ENCODE measurements around the gene SLC4A2.
"Not testable (repeated sequence)": the region's sequence is repeated elsewhere in the genome, so short reads cannot be mapped to it uniquely, and the experiment has no call there.

SLC4A2 gene

DNA sequence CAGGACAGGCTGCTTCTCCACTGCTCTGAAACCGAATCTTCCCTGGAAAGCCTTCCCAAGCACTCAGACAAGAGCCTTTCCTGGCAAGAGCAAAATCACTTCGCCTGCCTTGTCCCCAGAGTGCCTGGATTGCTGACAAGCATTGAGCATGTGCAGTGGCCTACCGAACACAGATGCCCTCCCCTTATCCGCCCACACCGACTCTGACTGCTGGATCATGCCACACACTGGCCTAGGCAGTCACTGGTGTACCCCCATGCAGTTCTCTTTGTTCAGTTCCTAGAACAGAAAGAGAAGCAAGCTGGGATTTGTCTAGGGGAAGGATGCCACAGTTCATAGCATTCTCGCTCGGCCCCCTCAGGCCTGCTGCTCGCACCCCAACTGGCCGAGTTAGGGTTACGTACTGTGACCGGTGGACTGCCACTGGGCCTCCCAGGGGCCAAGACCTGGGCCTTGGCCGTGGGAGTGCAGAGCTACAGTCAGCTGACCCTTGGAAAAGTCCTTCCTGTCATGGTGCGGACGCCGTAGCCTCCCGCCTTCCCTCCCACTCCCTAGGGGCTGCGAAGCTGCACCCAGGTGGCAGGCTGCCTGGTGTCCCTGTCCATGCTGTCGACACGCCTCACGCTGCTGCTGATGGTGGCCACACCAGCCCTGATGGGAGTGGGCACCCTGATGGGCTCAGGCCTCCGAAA, 24.2 kb upstream of the SLC4A2 start:
- H3K9me3 ChIP-seq (ENCODE audit: control extremely low read depth in 1 of 5, control insufficient read depth in 4 of 5, insufficient read depth in 2 of 5, low read depth in 1 of 5, low read length in 4 of 5) = no peaks in the 10 kb centered on the region
- H3K4me3 ChIP-seq (ENCODE audit: control insufficient read depth in 1 of 7, extremely low read depth in 1 of 7, insufficient read depth in 4 of 7, low read depth in 2 of 7, low read length in 6 of 7) = no peak overlapping the region
- DNase-seq = no peak
- peaks cover 6 to 41% (median 26%) of the 10 kb centered on the region in 4 experiments for H3K36me3 ChIP-seq (ENCODE audit: control insufficient read depth in 4 of 4, insufficient read depth in 4 of 4, low read length in 3 of 4)
- ChIA-PET CTCF (interaction anchor here (1.4 kb wide), 1 partner anchor 13 kb away, joined by 5 read pairs; no protein-coding TSS in a partner anchor), POLR2A (no interaction called here)
- H3K4me1 ChIP-seq (ENCODE audit: control extremely low read depth in 1 of 4, control insufficient read depth in 4 of 4, insufficient read depth in 4 of 4, low read length in 3 of 4) = peaks cover 0 to 24% (median 20%) of the 10 kb centered on the region in 4 experiments
- WGBS (ENCODE audit: insufficient coverage) = 94% methylated on average over 16 of the region's 21 CpGs
- no peak overlapping the region for H3K27ac ChIP-seq (ENCODE audit: insufficient read depth in 1 of 2, low read depth in 1 of 2, low read length in 2 of 2, poor library complexity in 1 of 2, severe bottlenecking in 2 of 2)
- no peaks in the 10 kb centered on the region for H3K27me3 ChIP-seq (replicated peaks in 2 of 5; ENCODE audit: control insufficient read depth in 4 of 5, insufficient read depth in 5 of 5, low read length in 4 of 5)

DNA sequence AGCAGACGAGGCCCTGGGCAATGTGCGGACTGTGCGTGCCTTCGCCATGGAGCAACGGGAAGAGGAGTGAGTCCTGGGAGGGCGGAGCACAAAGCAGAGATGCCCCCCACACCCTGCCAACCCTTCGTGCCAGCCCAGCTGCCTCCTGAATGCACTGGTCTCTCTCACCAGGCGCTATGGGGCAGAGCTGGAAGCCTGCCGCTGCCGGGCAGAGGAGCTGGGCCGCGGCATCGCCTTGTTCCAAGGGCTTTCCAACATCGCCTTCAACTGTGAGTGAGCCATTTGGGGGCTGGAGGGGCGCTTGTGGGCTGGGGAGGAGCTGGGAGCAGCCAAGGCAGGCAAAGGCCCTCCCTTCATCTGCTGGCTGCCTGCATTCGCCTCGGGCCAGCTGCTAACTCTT, 23.5 kb upstream of the SLC4A2 start:
- 98% methylated on average over 16 of the region's 17 CpGs for WGBS (ENCODE audit: insufficient coverage)
- Histone ChIP-seq H3K27me3 (replicated peaks in 2 of 5; ENCODE audit: control insufficient read depth in 4 of 5, insufficient read depth in 5 of 5, low read length in 4 of 5) (no peaks in the 10 kb centered on the region), H3K4me3 (ENCODE audit: control insufficient read depth in 1 of 7, extremely low read depth in 1 of 7, insufficient read depth in 4 of 7, low read depth in 2 of 7, low read length in 6 of 7) (no peak overlapping the region), H3K9me3 (ENCODE audit: control extremely low read depth in 1 of 5, control insufficient read depth in 4 of 5, insufficient read depth in 2 of 5, low read depth in 1 of 5, low read length in 4 of 5) (no peaks in the 10 kb centered on the region), H3K4me1 (ENCODE audit: control extremely low read depth in 1 of 4, control insufficient read depth in 4 of 4, insufficient read depth in 4 of 4, low read length in 3 of 4) (peaks cover 0 to 29% (median 26%) of the 10 kb centered on the region in 4 experiments), H3K36me3 (ENCODE audit: control insufficient read depth in 4 of 4, insufficient read depth in 4 of 4, low read length in 3 of 4) (peaks cover 6 to 41% (median 26%) of the 10 kb centered on the region in 4 experiments), H3K27ac (ENCODE audit: insufficient read depth in 1 of 2, low read depth in 1 of 2, low read length in 2 of 2, poor library complexity in 1 of 2, severe bottlenecking in 2 of 2) (no peak overlapping the region)
- DNase-seq = no peak
- ChIA-PET POLR2A (no interaction called here), CTCF (interaction anchor here (1.3 to 1.7 kb wide), 3 partner anchors 8 to 17 kb away, joined by 3 to 8 read pairs (median 5); partner anchors contain the start of gene ABCB8)

DNA sequence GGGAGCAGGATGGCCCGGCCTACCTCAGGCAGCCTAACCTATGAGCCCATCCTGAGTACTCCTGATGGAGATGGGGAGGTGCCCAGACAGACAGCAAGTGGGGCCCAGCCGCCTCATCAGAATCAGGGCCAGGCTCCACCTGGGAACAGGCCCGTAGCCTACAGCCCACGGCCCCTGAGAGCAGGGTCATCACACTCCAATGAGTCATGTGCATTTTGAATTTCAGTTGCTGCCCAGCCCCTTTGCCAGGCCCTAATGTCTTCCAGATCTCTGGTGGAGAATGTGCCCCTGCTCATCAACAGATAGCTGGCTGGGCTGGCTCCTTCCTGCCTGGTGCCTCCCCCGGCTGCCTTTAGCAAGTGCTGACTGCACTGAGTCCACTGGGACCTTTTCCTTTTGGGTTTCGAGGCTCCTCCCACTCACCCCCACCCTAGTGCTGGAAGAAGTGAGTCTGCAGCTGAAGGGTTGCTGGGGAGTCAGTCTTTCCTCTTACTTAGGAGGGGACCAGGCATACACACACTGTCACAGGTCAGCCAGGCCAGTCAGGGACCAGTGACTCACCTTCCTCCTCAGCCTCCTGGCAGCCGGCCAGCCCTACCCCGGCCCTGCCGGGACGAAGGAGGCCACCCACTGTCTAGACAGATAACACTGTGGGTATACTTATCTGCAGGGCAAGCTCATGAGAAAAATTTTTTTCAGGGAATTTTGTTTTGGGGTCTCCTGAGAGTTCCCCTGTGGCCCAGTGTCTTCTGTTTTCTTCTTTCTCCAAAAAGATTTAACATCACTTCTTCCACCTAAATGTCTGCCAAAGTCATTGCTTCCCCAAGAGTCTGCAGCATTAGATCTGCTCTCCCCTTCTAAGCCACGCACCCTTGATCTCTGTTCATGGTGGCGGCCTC, 20.2 kb upstream of the SLC4A2 start:
- ChIA-PET POLR2A (interaction anchor here (0.5 to 1.7 kb wide), 4 partner anchors 11 to 60 kb away, joined by 3 to 7 read pairs (median 4); partner anchors contain the start of gene ABCB8), CTCF (interaction anchor here (0.6 to 1.6 kb wide), 6 partner anchors 10 to 44 kb away, joined by 3 to 7 read pairs (median 4); partner anchors contain the start of gene ABCB8)
- H3K27me3 ChIP-seq (replicated peaks in 2 of 5; ENCODE audit: control insufficient read depth in 4 of 5, insufficient read depth in 5 of 5, low read length in 4 of 5) = no peaks in the 10 kb centered on the region
- peak overlapping the region in 1 of 7 experiments; percentile 38 for H3K4me3 ChIP-seq (ENCODE audit: control insufficient read depth in 1 of 7, extremely low read depth in 1 of 7, insufficient read depth in 4 of 7, low read depth in 2 of 7, low read length in 6 of 7)
- DNase-seq = peak; percentile 68 to 88 (median 82)
- peaks cover 0 to 29% (median 26%) of the 10 kb centered on the region in 4 experiments for H3K4me1 ChIP-seq (ENCODE audit: control extremely low read depth in 1 of 4, control insufficient read depth in 4 of 4, insufficient read depth in 4 of 4, low read length in 3 of 4)
- H3K36me3 ChIP-seq (ENCODE audit: control insufficient read depth in 4 of 4, insufficient read depth in 4 of 4, low read length in 3 of 4) = peaks cover 4 to 37% (median 29%) of the 10 kb centered on the region in 4 experiments
- peak overlapping the region in 1 of 2 experiments; percentile 70 for H3K27ac ChIP-seq (ENCODE audit: insufficient read depth in 1 of 2, low read depth in 1 of 2, low read length in 2 of 2, poor library complexity in 1 of 2, severe bottlenecking in 2 of 2)
- H3K9me3 ChIP-seq (ENCODE audit: control extremely low read depth in 1 of 5, control insufficient read depth in 4 of 5, insufficient read depth in 2 of 5, low read depth in 1 of 5, low read length in 4 of 5) = no peaks in the 10 kb centered on the region
- 53% methylated on average over 11 of the region's 12 CpGs for WGBS (ENCODE audit: insufficient coverage)

DNA sequence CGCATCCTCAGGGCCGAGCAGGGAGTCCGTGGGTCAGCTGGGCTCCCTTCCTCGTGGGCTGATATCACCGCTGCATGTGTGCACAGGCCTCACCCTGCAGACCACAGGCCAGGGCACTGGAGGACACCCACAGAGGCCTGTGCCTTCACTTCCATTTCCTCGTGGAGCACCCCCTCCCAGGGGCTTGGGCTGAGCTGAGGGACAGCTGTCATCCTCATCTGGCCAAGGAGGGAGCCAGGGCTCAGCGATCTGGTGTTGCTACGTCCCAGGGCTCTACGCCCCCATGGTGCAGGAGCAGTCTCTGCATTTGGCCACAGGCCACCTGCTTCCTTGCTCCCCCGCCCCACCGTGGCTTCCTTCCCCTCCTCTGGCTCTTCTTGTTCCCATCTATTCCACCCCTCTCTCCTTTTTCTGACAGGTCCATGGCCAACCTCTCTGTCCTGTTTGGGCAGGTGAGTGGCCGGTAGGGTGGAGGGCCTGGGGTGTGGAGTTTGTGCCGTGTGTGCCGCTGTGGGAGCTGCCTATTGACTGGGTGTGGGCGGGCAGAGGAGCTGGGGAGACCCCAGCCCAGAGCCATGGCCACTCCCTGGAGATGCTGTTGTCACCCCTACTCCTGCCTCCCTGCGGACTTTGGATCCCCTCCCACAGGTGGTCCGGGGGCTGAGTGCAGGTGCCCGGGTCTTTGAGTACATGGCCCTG, 19.4 kb upstream of the SLC4A2 start:
- H3K9me3 ChIP-seq (ENCODE audit: control extremely low read depth in 1 of 5, control insufficient read depth in 4 of 5, insufficient read depth in 2 of 5, low read depth in 1 of 5, low read length in 4 of 5) = no peaks in the 10 kb centered on the region
- no peaks in the 10 kb centered on the region for H3K27me3 ChIP-seq (replicated peaks in 2 of 5; ENCODE audit: control insufficient read depth in 4 of 5, insufficient read depth in 5 of 5, low read length in 4 of 5)
- peaks cover 2 to 31% (median 23%) of the 10 kb centered on the region in 4 experiments for H3K36me3 ChIP-seq (ENCODE audit: control insufficient read depth in 4 of 4, insufficient read depth in 4 of 4, low read length in 3 of 4)
- peak overlapping the region in 1 of 7 experiments; percentile 38 for H3K4me3 ChIP-seq (ENCODE audit: control insufficient read depth in 1 of 7, extremely low read depth in 1 of 7, insufficient read depth in 4 of 7, low read depth in 2 of 7, low read length in 6 of 7)
- peak overlapping the region in 1 of 2 experiments; percentile 43 for H3K27ac ChIP-seq (ENCODE audit: insufficient read depth in 1 of 2, low read depth in 1 of 2, low read length in 2 of 2, poor library complexity in 1 of 2, severe bottlenecking in 2 of 2)
- H3K4me1 ChIP-seq (ENCODE audit: control extremely low read depth in 1 of 4, control insufficient read depth in 4 of 4, insufficient read depth in 4 of 4, low read length in 3 of 4) = peaks cover 0 to 29% (median 26%) of the 10 kb centered on the region in 4 experiments
- WGBS (ENCODE audit: insufficient coverage) = 66% methylated on average over 17 of the region's 18 CpGs
- CTCF ChIA-PET = interaction anchor here (1.5 to 1.6 kb wide), 3 partner anchors 10 to 32 kb away, joined by 4 to 7 read pairs (median 5); partner anchors contain the start of gene ABCB8
- POLR2A ChIA-PET = interaction anchor here (0.5 to 1.7 kb wide), 4 partner anchors 12 to 59 kb away, joined by 3 to 7 read pairs (median 4); partner anchors contain the start of gene ABCB8
- peak in 2 of 3 donors; percentile 26 to 39 for DNase-seq

DNA sequence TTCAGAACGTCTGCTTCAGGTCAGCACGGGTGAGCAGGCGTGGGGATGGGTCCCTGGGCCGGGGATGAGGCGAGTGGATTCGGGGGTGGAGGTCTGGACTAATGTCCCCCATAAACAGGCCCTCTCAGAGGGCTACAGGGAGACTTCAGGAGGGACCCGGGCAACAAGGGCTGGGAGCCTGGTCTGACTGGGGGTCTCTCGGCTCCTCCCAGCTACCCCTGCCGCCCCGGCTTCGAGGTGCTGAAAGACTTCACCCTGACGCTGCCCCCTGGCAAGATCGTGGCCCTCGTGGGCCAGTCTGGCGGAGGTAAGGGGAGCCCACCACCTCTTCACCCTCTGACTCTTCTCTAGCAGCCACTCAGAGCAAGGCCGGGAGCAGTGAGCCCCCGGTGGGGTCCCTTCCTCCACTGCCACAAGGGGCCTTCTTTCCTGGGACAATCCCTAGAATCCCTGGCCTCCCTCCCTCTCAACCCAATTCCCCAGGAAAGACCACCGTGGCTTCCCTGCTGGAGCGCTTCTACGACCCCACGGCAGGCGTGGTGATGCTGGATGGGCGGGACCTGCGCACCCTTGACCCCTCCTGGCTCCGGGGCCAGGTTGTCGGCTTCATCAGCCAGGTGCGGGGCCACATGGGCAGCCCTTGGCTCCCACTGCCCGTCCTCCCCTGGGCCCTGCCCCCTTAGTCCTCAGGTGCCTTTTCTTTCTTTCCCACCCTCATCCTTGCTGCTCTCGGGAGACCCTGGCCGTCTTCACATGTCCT, 18.6 kb upstream of the SLC4A2 start:
- CTCF ChIA-PET = interaction anchor here (1.0 to 1.3 kb wide), 2 partner anchors 9 to 10 kb away, joined by 3 to 5 read pairs; no protein-coding TSS in a partner anchor

DNA sequence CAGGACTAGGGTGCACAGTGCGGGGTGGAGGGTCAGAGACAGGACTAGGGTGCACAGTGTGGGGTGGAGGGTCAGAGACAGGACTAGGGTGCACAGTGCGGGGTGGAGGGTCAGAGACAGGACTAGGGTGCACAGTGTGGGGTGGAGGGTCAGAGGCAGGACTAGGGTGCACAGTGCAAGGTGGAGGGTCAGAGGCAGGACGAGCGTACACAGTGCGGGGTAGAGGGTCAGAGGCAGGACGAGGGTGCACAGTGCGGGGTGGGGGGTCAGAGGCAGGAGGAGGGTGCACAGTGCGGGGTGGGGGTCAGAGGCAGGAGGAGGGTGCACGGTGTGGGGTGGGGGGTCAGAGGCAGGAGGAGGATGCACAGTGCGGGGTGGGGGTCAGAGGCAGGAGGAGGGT, 15.9 kb upstream of the SLC4A2 start:
- H3K4me3 ChIP-seq (ENCODE audit: control insufficient read depth in 1 of 7, extremely low read depth in 1 of 7, insufficient read depth in 4 of 7, low read depth in 2 of 7, low read length in 6 of 7); H3K27me3 ChIP-seq (replicated peaks in 2 of 5; ENCODE audit: control insufficient read depth in 4 of 5, insufficient read depth in 5 of 5, low read length in 4 of 5); H3K27ac ChIP-seq (ENCODE audit: insufficient read depth in 1 of 2, low read depth in 1 of 2, low read length in 2 of 2, poor library complexity in 1 of 2, severe bottlenecking in 2 of 2); DNase-seq; H3K36me3 ChIP-seq (ENCODE audit: control insufficient read depth in 4 of 4, insufficient read depth in 4 of 4, low read length in 3 of 4); H3K9me3 ChIP-seq (ENCODE audit: control extremely low read depth in 1 of 5, control insufficient read depth in 4 of 5, insufficient read depth in 2 of 5, low read depth in 1 of 5, low read length in 4 of 5); POLR2A ChIA-PET: not testable (repeated sequence)
- peaks cover 0 to 37% (median 33%) of the 10 kb centered on the region in 4 experiments for H3K4me1 ChIP-seq (ENCODE audit: control extremely low read depth in 1 of 4, control insufficient read depth in 4 of 4, insufficient read depth in 4 of 4, low read length in 3 of 4)
- CTCF ChIA-PET = interaction anchor here (1.9 kb wide), 1 partner anchor 12 kb away, joined by 5 read pairs; no protein-coding TSS in a partner anchor
- 100% methylated on average over 6 of the region's 10 CpGs for WGBS (ENCODE audit: insufficient coverage)

More for the DNA sequence above, 18.6 kb upstream of the SLC4A2 start:
- DNase-seq = no peak
- H3K27me3 ChIP-seq (replicated peaks in 2 of 5; ENCODE audit: control insufficient read depth in 4 of 5, insufficient read depth in 5 of 5, low read length in 4 of 5) = no peaks in the 10 kb centered on the region
- POLR2A ChIA-PET = no interaction called here
- no peak overlapping the region for H3K27ac ChIP-seq (ENCODE audit: insufficient read depth in 1 of 2, low read depth in 1 of 2, low read length in 2 of 2, poor library complexity in 1 of 2, severe bottlenecking in 2 of 2)
- peaks cover 0 to 29% (median 26%) of the 10 kb centered on the region in 4 experiments for H3K4me1 ChIP-seq (ENCODE audit: control extremely low read depth in 1 of 4, control insufficient read depth in 4 of 4, insufficient read depth in 4 of 4, low read length in 3 of 4)
- 98% methylated on average over 27 of the region's 30 CpGs for WGBS (ENCODE audit: insufficient coverage)
- H3K36me3 ChIP-seq (ENCODE audit: control insufficient read depth in 4 of 4, insufficient read depth in 4 of 4, low read length in 3 of 4) = peaks cover 2 to 23% (median 17%) of the 10 kb centered on the region in 4 experiments
- H3K9me3 ChIP-seq (ENCODE audit: control extremely low read depth in 1 of 5, control insufficient read depth in 4 of 5, insufficient read depth in 2 of 5, low read depth in 1 of 5, low read length in 4 of 5) = no peaks in the 10 kb centered on the region
- no peak overlapping the region for H3K4me3 ChIP-seq (ENCODE audit: control insufficient read depth in 1 of 7, extremely low read depth in 1 of 7, insufficient read depth in 4 of 7, low read depth in 2 of 7, low read length in 6 of 7)

Measured in common myeloid progenitor, CD34-positive (primary cell).